A673 (cell line): Measurements from ENCODE around the gene PPP1CA. TPM values are rescaled to one million over a fixed set of nuclear protein-coding genes. Genes with fewer than 3 reads are reported as not detected.

Experiments used
- BruUV-seq: library from RNA; stranded (reverse); fragments of 400-500 nt; replicated peaks from 2 replicates; lab custom pipeline; 2021; lab: Mats Ljungman, UMichigan
- CTCF ChIA-PET: fragments of 300-600 bp; sonication (Branson Sonifier 250); formaldehyde crosslinking; loops from one replicate; lab custom pipeline; 2022; ENCODE audit warnings: antibody characterized with exemption; lab: Charles Lee
- POLR2A ChIA-PET: fragments of 300-600 bp; sonication (Branson Sonifier 250); formaldehyde crosslinking; loops from one replicate; lab custom pipeline; 2022; ENCODE audit warnings: antibody characterized with exemption; ENCODE audit not compliant: low non-redundant PET; lab: Charles Lee
- DNase-seq: peaks from one replicate; pipeline ENCODE4 v3.0.0-alpha.2; 2015; ENCODE audit warnings: low spot score
- H3K27ac ChIP-seq: fragments of 200-600 bp; sonication (generic); 2 replicates; pipeline ENCODE4 v1.5.1; 2016; ENCODE audit warnings: mixed run types, low read depth, mild to moderate bottlenecking, mixed read lengths, antibody characterized with exemption, low read length; ENCODE audit not compliant: poor library complexity, severe bottlenecking
- H3K27me3 ChIP-seq: fragments of 200-600 bp; sonication (generic); replicated peaks from 2 replicates; pipeline ENCODE4 v1.6.1; 2017; ENCODE audit warnings: mixed run types, low read depth, mild to moderate bottlenecking, mixed read lengths, antibody characterized with exemption, low read length; ENCODE audit not compliant: insufficient read depth, poor library complexity
- H3K36me3 ChIP-seq: fragments of 200-600 bp; sonication (generic); 2 replicates; pipeline ENCODE4 v1.6.1; 2016; ENCODE audit warnings: mixed run types, mild to moderate bottlenecking, mixed read lengths, antibody characterized with exemption, low read length; ENCODE audit not compliant: insufficient read depth, poor library complexity, severe bottlenecking
- H3K4me1 ChIP-seq: fragments of 200-600 bp; sonication (generic); 2 replicates; pipeline ENCODE4 v1.6.1; 2017; ENCODE audit warnings: mixed run types, mild to moderate bottlenecking, mixed read lengths, antibody characterized with exemption, low read length; ENCODE audit not compliant: insufficient read depth, poor library complexity, severe bottlenecking
- H3K4me3 ChIP-seq: fragments of 200-600 bp; sonication (generic); 2 replicates; pipeline ENCODE4 v1.5.1; 2016; ENCODE audit warnings: low read depth, mixed run types, mild to moderate bottlenecking, mixed read lengths, low read length; ENCODE audit not compliant: poor library complexity, severe bottlenecking
- H3K9me3 ChIP-seq: fragments of 200-600 bp; sonication (generic); 2 replicates; pipeline ENCODE4 v1.6.1; 2016; ENCODE audit warnings: mixed run types, low read depth, mild to moderate bottlenecking, mixed read lengths, antibody characterized with exemption, low read length; ENCODE audit not compliant: poor library complexity, severe bottlenecking
- CTCF ChIP-seq: fragments of 300-800, 200-600 bp; sonication (generic); conservative IDR thresholded peaks from 2 replicates; pipeline ENCODE4 v1.5.1; 2017; ENCODE audit warnings: low read depth, mild to moderate bottlenecking, antibody characterized with exemption, low read length, moderate library complexity, mixed read lengths
- EZH2 ChIP-seq: fragments of 200-600 bp; sonication (generic); IDR thresholded peaks from 2 replicates; pipeline ENCODE4 v1.6.1; 2017; ENCODE audit warnings: borderline replicate concordance, low read depth, mild to moderate bottlenecking, mixed read lengths, antibody characterized with exemption, low read length; ENCODE audit not compliant: poor library complexity, severe bottlenecking
- intact Hi-C: fragments of 100-400 bp; cut with micrococcal nuclease; formaldehyde crosslinking; loops from one replicate; pipeline ENCODE4 v1.10.0; 2022; ENCODE audit not compliant: unreplicated experiment
- total RNA-seq: library from RNA; stranded (reverse); gene quantifications from 2 replicates; pipeline ENCODE4 v1.2.3, GENCODE V29; 2021

The PPP1CA gene
- total RNA-seq, 1 experiment from 2014 or later: 239 TPM

- intact Hi-C loops: no loop called here
- no peaks in the 10 kb centered on the region for H3K9me3 ChIP-seq
- H3K36me3 ChIP-seq: peaks cover 13% of the 10 kb centered on the region
- peak overlapping the region; percentile 80 for H3K4me3 ChIP-seq
- no peak for TF ChIP-seq EZH2
- TF ChIP-seq CTCF: no peak
- ChIA-PET CTCF (interaction anchor here (0.6 kb wide), 3 partner anchors 41 to 390 kb away, joined by 3 read pairs; partner anchors contain the start of gene PPP1CA), POLR2A (no interaction called here)
- peak overlapping the region; percentile 86 for H3K27ac ChIP-seq
- H3K27me3 ChIP-seq: no peaks in the 10 kb centered on the region
- no TSS peak for BruUV-seq
- H3K4me1 ChIP-seq: peaks cover 5% of the 10 kb centered on the region
- DNase-seq: peak; percentile 33
These were observed 41.1 kb upstream of the PPP1CA start for GRCh38 chr11:67442504-67443404.

- Histone ChIP-seq H3K27me3 (no peaks in the 10 kb centered on the region), H3K4me1 (peaks cover 5% of the 10 kb centered on the region), H3K27ac (no peak overlapping the region), H3K9me3 (no peaks in the 10 kb centered on the region), H3K4me3 (peak overlapping the region; percentile 80), H3K36me3 (peaks cover 18% of the 10 kb centered on the region)
- TF ChIP-seq EZH2 (no peak), CTCF (no peak)
- TSS peak; percentile 55 for BruUV-seq
- ChIA-PET CTCF (interaction anchor here (0.6 kb wide), 1 partner anchor 142 kb away, joined by 7 read pairs; the partner anchor contains the start of gene GSTP1), POLR2A (no interaction called here)
- intact Hi-C loops: no loop called here
- DNase-seq: no peak
These were observed 40.2 kb upstream of the PPP1CA start for GRCh38 chr11:67441731-67442351.

- H3K27ac ChIP-seq: no peak overlapping the region
- DNase-seq: no peak
- H3K4me1 ChIP-seq: peaks cover 5% of the 10 kb centered on the region
- intact Hi-C loops: no loop called here
- no peaks in the 10 kb centered on the region for H3K27me3 ChIP-seq
- TF ChIP-seq CTCF: no peak
- TF ChIP-seq EZH2: no peak
- H3K4me3 ChIP-seq: no peak overlapping the region
- BruUV-seq: no TSS peak
- ChIA-PET POLR2A (interaction anchor here (0.6 kb wide), 1 partner anchor 20 kb away, joined by 7 read pairs; no protein-coding TSS in a partner anchor), CTCF (interaction anchor here (0.6 kb wide), 1 partner anchor 142 kb away, joined by 7 read pairs; the partner anchor contains the start of gene GSTP1)
- H3K36me3 ChIP-seq: peaks cover 18% of the 10 kb centered on the region
- H3K9me3 ChIP-seq: no peaks in the 10 kb centered on the region
These were observed 39.5 kb upstream of the PPP1CA start for GRCh38 chr11:67441098-67441563.
